ENCODE results near the gene KRTAP29-1. TPM values are rescaled to one million over a fixed set of nuclear protein-coding genes. Genes with fewer than 3 reads are reported as not detected.

Gene KRTAP29-1
- total RNA-seq, 4 donors from 2014 or later: 2.5 TPM; not detected in 3

- peak in 1 of 2 donors; percentile 50 for DNase-seq (ENCODE audit: low spot score in 2 of 2)
- WGBS, 2 donors: 87 to 89% methylated on average over 3 to 6 of the region's 6 CpGs
- no peak for TF ChIP-seq POLR2A (IDR thresholded peaks at IDR 0.05)
- TF ChIP-seq CTCF (IDR thresholded peaks at IDR 0.05): no peak
- intact Hi-C loops (cut with DNase I; ENCODE audit: low total_unique reads): loop anchor here (10.0 kb wide), 1 partner anchor 421 kb away; no protein-coding TSS in a partner anchor
- no peak overlapping the region for H3K4me3 ChIP-seq (ENCODE audit: low read depth, poor library complexity, severe bottlenecking)
Observed at GRCh38 chr17:41325611-41326010, 23.0 kb upstream of the KRTAP29-1 start.

GRCh38 chr17:41325126-41325525, 22.5 kb upstream of the KRTAP29-1 start:
- intact Hi-C loops (cut with DNase I; ENCODE audit: low total_unique reads): loop anchor here (10.0 kb wide), 1 partner anchor 420 kb away; no protein-coding TSS in a partner anchor
- WGBS, 2 donors: 86 to 89% methylated on average over 9 to 10 of the region's 10 CpGs
- peak in 1 of 2 donors; percentile 85 for DNase-seq (ENCODE audit: low spot score in 2 of 2)
- no peak overlapping the region for H3K4me3 ChIP-seq (ENCODE audit: low read depth, poor library complexity, severe bottlenecking)
- TF ChIP-seq CTCF (IDR thresholded peaks at IDR 0.05): no peak
- TF ChIP-seq POLR2A (IDR thresholded peaks at IDR 0.05): no peak

DNA sequence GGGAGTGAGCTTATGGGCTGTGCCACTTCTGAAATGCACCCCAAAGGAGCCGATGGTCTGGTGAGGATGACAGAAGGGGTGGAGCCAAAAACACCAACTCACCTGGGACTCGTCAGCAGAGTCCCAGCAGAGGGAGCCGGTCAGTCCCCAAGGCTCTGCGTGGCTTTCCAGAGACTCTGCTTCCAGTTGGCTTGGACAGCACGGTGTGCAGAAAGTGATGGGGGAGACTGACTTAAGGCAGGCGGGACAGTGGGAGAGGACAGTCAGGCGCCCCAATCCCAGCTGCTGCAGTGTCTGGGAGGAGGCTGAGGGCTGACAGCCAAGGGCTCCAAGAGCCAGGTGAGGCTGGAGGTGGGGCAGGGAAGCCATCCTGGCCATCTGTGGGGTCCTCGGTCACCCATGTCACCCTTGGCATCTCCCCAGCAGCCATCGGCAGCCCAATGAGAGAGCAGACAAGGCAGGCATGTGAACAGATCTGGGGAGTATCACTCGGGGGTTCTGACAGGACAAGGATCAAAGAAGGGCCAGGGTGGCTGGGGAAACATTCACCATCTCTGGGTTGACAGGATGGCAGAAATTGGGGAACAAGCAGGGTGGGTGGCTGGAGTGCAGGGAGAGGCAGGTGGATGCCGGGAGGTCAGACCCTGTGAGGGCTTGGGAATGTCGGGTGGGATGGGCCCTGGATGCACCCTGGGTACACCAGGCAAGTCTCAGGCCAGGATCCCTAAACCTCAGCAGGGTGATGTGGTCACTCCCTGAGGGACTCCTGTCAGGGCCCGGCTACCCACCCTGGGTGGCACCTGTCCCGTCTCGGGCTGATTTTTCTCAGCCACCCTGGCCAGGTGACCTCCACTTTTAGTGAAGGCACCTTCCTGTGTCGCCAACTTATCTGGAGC, 21.8 kb upstream of the KRTAP29-1 start:
- 73% methylated on average over 16 of the region's 16 CpGs for WGBS, 2 donors
- peak in 1 of 2 donors; percentile 79 for DNase-seq (ENCODE audit: low spot score in 2 of 2)

GRCh38 chr17:41322903-41323895, 20.5 kb upstream of the KRTAP29-1 start:
- intact Hi-C loops (cut with DNase I; ENCODE audit: low total_unique reads): loop anchor here (10.0 kb wide), 1 partner anchor 418 kb away; no protein-coding TSS in a partner anchor
- TF ChIP-seq POLR2A (IDR thresholded peaks at IDR 0.05) (no peak), CTCF (IDR thresholded peaks at IDR 0.05) (no peak)

More for the DNA sequence above, 21.8 kb upstream of the KRTAP29-1 start:
- intact Hi-C loops (cut with DNase I; ENCODE audit: low total_unique reads): loop anchor here (10.0 kb wide), 1 partner anchor 420 kb away; no protein-coding TSS in a partner anchor
- no peak for TF ChIP-seq POLR2A (IDR thresholded peaks at IDR 0.05)
- no peak for TF ChIP-seq CTCF (IDR thresholded peaks at IDR 0.05)
- H3K4me3 ChIP-seq (ENCODE audit: low read depth, poor library complexity, severe bottlenecking): no peak overlapping the region

GRCh38 chr17:41322094-41322902, 19.6 kb upstream of the KRTAP29-1 start:
- peak in 1 of 2 donors; percentile 20 for DNase-seq (ENCODE audit: low spot score in 2 of 2)
- no peak overlapping the region for H3K4me3 ChIP-seq (ENCODE audit: low read depth, poor library complexity, severe bottlenecking)
- intact Hi-C loops (cut with DNase I; ENCODE audit: low total_unique reads): loop anchor here (10.0 kb wide), 1 partner anchor 417 kb away; no protein-coding TSS in a partner anchor
- WGBS, 2 donors: 26 to 28% methylated on average over 5 of the region's 5 CpGs
- TF ChIP-seq POLR2A (IDR thresholded peaks at IDR 0.05) (no peak), CTCF (IDR thresholded peaks at IDR 0.05) (peak in 1 of 3 donors; percentile 60)

More at GRCh38 chr17:41322903-41323895, 20.5 kb upstream of the KRTAP29-1 start:
- peak in 1 of 2 donors; percentile 81 for DNase-seq (ENCODE audit: low spot score in 2 of 2)
- 90 to 91% methylated on average over 11 of the region's 11 CpGs for WGBS, 2 donors
- H3K4me3 ChIP-seq (ENCODE audit: low read depth, poor library complexity, severe bottlenecking): no peak overlapping the region
